GM20000 (cell line): ENCODE data around the gene MAPT.
"Not testable (repeated sequence)": the region's sequence is repeated elsewhere in the genome, so short reads cannot be mapped to it uniquely, and the experiment has no call there.

Experiments used
- DNase-seq: peaks from one replicate; pipeline ENCODE4 v3.0.0; 2012; ENCODE audit warnings: low spot score
- CTCF ChIP-seq: IDR thresholded peaks from 2 replicates; pipeline ENCODE4 v1.5.1; 2012; ENCODE audit warnings: mild to moderate bottlenecking, control low read depth; ENCODE audit errors: extremely low read depth, missing control alignments

Gene MAPT

GRCh38 chr17:45851464-45851863 is 42.9 kb upstream of the MAPT start:
- no peak for TF ChIP-seq CTCF
- DNase-seq = no peak

- no peak for DNase-seq
Observed at GRCh38 chr17:45851873-45852272, 42.5 kb upstream of the MAPT start.

GRCh38 chr17:45852535-45853297 is 41.6 kb upstream of the MAPT start:
- DNase-seq = peak; percentile 73
- peak; percentile 95 for TF ChIP-seq CTCF

More at GRCh38 chr17:45851873-45852272, 42.5 kb upstream of the MAPT start:
- TF ChIP-seq CTCF = no peak

GRCh38 chr17:45854209-45854608 is 40.1 kb upstream of the MAPT start:
- TF ChIP-seq CTCF = no peak
- DNase-seq = no peak

GRCh38 chr17:45855691-45856336 is 38.5 kb upstream of the MAPT start:
- no peak for DNase-seq
- TF ChIP-seq CTCF = no peak

- TF ChIP-seq CTCF = no peak
- no peak for DNase-seq
Observed at GRCh38 chr17:45857977-45858708, 36.2 kb upstream of the MAPT start.

- no peak for TF ChIP-seq CTCF
- no peak for DNase-seq
Observed at GRCh38 chr17:45861165-45861564, 33.2 kb upstream of the MAPT start.

GRCh38 chr17:45862127-45862526 is 32.2 kb upstream of the MAPT start:
- DNase-seq = not testable (repeated sequence)
